ENCODE results near the gene SMPD3. TPM values are rescaled to one million over a fixed set of nuclear protein-coding genes. Genes with fewer than 3 reads are reported as not detected.

Gene SMPD3
- polyA plus RNA-seq, 5 donors = 1.9 to 4.4 (median 3.5) TPM

DNA sequence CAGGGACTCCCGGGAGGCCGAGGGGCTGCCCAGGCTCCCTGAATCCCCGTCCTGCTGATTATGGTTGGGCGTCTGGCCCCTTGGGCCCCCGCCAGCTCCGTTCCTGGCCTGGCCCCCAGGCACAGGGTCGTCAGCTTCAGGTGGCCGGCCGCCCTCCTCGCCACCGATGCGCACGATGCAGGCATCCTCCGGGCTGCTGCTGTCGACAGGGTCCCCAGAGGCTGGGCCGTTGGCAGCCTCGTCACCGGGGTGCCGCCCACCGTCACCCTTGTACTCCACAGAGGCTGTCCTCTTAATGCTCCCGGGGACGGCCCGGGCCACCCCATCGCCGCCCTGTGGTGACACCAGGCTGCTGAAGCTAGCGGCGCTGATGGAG, 77.0 kb downstream of the SMPD3 start:
- no peak for DNase-seq

DNA sequence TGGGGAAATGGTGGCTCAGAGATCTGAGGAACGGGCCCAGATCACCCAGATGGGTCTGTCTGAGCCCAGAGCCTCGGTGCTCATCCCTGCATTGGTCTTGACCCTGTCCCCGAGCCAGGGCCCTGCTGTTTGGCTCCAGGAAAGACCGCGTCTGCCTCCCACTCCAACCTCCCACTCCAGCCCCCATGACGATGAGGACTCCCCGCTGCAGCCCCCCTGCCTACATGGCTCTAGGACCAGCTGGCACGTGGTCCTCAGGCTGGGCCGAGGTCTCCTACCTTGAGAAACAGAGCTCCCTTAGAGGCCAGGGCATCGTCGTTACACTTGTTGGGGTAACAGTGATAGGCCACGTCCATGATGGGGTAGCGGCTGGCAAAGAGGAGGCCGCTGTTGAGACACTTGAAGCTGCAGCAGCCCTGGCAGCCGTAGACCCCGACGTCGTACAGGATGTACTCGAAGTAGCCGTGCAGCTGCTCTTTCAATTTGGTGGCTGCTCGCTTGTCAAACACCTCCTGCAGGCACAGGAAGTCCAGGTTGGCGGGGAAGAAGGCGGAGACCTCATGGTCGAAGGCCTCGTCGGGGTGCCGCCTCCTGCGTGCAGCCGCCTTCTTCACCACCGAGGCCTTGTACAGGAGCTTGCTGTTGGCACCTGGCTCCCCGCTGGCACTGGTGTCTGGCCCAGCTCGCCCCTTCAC, 77.6 kb downstream of the SMPD3 start:
- DNase-seq = no peak

DNA sequence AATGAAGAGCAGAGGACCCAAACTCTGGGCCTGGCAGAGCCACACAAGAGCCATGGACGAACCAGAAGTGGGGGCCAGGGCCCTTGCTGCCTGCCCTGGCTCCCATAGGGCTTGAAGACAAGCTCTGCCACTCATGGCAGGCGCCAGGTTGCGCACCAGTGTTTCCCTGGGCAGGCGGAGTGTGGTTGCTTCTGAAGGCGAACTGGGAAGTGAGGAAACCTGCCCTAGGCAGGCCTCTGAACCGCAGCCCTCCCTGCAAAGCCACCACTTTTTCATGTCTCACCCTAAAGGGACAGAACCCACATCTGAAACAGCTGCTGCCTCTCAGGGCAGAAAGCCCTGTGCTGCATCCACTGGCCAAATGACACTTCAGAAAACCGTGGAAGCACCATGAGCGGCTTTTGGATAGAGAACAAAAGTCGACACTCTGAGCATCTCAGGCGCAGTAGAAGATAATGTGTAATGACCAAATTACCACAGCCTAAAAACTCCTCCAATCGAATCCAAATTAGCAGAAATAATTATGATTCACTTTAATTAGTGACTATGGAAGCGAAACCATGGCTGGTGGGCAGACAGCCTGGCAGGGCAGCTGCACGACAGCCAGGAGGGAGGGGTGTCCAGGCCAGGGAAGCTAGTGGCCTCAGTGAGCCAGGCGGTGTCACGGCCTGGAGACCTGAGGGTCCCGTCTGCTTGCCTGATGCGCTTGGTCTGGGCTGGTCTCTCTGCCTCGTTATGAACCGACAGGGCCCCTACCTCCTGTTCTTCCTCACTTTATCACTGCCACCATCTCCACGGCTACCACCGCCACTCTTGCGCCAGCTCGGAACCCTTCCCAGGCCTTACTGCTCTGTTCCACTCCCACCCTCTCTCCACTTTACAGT, 78.4 kb downstream of the SMPD3 start:
- DNase-seq = no peak

DNA sequence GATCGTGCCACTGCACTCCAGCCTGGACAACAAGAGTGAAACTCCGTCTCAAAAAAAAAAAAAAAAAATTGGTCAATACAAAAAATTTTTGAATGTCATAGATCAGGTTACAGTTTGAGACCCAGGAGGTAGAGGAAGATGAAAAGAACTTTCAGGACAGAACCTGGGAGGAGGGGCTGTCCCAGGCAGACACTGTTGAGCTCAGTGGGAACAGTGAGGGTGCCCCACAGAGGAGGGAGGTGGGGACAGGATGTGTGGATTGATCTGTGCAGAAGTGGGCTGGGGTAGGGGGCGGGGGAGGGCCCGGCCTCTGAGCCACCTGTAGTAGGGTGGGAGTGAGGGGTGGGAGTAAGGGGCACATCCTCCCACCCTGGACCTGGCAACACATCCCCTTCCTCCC, 79.1 kb downstream of the SMPD3 start:
- DNase-seq = no peak

DNA sequence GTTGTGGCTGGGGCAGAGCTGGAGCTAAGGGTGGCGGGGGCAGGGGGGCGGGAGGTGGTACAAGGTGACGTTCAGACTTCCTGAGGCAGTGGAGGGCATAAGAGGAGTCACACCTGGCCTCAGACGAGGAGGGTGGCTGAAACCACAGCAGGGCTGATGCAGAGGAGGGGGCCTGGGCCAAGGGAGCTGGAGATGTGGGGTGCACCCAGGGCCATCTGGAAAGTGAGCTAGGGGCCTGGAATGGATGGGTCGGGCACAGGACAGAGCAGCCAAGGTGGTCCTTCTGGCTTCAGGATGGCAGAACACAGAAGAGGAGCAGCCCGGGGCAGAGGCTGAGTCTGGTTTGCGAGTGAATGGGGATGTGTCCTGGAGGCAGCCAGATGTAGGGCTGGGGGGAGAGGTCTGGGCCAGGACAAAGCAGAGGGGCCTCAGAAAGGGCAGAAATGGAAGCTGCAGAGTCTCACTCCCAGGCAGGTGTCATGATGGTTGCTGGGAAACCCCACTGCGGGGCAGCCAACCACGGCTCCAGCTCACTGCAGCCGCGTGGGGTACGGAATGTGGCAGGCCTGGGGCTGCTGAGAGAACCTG, 79.9 kb downstream of the SMPD3 start:
- DNase-seq = no peak

DNA sequence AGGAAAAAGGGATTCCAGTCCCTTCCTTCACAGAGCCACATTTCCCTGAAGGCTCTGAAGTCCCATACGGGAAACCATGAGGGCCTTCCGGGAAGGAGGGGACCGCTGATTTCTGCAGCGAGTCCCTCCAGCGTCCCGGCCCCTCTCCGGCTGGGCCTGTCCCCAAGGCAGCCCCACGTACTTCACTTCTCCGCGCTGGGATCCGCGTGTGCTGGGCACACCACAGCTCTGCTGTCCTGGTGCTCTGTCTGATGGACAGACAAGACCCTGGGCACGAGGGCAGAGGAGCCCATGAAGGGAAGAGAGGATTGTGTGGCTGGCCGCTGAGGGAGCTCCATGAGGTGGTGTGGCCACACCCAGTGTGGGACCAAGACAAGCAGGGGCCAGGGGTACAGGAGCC, 80.4 kb downstream of the SMPD3 start:
- DNase-seq = no peak

DNA sequence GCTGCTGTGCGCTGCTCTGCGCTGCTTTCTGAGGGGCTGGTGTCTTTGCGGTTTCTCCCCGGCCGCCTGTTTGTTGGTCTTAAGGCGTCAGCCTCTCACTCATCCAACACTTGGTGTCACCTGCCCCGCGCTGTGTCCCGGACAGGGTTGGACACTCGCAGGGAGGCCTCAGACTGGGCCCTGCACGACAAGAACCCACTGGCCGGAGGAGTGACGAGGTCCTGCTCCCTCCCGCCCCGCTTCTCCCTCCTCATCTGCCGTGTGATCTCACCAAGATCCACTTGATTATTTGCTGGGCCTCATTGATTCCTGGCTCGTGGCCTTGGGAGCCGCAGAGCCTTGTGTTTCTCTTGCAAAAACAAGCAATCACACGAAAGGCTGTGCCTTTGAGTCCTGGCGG, 80.9 kb downstream of the SMPD3 start:
- no peak for DNase-seq

DNA sequence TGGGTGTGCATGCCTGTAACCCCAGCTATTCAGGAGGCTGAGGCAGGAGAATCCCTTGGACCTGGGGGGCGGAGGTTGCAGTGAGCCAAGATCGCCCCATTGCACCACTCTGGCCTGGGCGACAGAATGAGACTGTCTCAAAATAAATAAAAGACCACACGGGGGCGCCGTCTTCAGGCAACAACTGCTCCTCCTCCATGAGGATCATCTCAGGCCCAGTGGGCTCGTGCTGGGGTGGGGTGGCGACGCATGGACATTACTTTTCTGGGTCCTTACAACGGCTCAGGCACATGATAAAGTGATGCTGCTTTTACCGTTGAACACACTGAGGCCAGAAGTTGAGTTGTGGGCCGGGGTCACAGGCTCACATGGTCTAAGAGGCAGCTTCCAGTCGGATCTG, 81.3 kb downstream of the SMPD3 start:
- DNase-seq = no peak

DNA sequence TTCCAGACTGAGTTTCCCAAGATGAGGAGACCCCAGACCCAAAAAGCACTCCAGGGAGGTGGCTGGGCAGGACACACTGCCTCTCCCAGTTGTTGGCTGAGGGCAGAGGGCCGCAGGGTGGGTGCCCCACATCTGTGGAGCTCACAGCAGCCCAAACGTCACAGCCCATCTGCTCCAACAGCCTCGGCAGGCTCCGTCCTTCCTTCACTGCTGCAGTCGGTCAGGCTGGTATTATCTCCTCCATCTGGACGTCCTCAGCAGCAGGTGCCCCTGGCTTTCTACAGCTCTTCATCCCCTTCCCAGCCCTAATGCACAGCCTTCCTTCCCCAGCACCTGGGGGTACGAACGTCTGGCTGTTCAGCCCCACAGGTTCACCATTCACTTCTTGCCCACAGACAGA, 82.2 kb downstream of the SMPD3 start:
- DNase-seq = no peak

DNA sequence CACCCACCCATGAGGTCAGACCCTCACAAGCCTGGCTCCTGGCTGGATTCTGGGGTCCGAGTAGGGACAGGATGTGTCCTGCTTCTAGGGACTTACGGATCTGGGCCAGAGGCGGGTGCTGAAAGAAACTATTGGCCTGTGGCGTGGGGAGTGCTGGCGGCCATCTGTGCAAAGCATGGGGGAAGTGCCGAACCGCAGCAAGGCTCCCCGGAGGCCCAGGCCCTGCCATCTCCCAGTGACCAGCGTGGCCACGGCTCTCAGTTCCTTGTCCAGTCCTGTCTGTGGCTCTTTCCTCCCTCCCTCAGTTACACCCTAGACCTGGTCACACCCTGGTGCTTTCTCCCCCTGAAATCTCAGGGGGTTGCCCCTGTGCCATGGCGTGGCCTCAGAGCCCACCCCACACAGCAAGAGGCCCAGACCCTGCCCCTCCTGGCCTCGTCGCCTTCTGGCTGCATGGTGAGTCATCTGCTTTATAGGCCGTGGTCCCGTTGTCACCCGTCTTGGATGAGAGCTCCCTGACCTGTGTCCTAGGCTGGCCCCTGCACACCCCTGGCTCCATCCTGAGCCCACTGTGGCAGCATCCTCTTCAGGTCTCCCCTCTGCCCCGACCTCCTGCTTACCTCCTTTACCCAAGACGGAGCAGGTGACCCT, 83.0 kb downstream of the SMPD3 start:
- DNase-seq = no peak

DNA sequence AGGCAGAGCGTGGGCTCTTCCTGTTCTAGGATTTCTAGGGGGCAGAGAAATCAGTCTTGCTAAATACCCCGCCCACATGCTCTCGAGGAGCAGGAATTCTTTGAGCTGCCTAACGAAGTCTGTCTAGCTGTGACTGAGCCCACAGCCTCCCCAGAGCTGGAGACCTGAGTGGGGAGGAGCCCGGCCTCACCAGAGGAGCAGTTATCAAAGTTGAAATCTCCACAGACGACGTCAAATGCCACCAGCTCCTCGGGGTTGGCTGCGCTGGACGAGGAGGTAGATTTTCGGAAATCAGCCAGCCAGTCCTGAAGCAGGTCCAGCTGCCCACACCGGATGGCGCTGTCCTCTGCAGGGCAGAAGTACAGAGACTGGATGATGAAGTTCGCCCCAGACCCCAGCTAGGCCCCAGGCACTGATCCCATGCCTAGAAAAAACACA, 83.7 kb downstream of the SMPD3 start:
- no peak for DNase-seq

DNA sequence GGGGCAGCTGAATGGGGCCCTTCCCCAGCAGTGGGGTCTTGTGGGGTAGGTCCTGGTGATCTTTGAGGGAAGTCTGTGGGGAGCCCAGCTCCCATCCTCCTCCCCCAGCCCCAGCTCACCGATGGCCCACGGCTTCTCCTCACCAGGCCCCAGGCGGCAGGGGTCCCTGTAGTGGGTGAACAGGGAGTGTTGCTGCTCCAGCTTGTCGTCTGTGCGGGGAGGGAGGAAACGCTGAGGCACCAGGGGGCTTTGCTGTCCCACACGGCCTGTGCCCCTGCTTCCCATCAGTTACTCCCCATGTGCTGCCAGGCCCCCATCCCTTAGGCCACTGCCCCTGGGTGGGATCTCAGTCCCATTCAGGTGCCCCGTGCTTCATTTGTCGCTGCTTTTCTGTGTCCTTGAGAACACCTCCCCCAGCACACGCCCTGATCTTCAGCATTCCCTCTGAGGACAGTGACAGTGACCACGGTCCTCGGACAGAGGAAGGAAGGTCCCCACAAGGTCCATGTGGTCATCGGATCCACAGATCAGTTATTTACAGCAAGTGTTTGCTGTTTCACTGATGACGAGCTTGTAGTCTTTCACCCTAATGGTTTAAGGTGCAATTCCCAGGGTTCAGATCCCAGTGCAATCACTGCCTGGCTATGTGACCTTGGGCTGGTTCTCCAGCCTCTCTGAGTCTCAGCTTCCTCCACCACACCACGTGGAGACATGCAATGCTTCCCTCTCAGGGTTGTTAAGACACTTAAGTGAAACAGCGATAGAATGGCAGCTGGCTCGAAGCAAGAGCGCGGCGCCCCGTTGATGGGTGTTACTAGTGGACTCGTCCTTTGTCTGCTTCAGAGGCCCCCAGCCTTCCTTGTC, 84.4 kb downstream of the SMPD3 start:
- DNase-seq = no peak

DNA sequence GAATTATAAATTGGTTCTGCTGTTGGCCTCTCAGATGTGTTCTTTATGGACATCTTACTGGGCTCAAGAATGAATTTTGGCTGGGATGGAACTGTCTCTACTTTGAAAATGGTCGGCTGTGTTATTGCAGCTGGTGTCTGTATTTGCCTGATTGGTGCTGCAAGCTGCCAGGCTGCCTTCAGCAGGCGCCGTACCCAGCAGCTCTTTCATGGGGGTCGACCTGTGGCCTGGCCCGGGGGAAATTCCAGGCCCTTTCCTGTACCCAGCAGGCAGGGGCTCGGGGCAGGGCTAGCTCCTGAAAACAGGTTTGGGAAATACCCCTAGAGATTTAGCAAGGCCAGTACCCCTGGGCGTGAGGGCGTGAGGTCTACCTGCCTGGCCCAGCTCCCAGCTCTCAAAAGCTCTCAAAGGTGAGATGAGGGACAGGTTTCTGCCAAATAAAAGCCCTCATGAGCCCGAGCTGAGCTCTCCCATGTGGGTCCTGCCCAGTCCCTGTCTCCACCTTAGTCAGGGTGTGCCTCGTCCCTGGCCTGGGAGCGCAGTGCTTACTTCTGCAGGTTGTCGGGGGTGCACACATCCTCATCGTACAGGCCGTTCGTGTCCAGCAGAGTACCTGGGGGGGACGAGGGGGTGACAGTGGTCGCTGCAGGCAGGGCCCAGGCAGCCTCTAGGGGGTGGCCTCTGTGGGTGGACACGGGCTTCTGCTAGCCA, 85.2 kb downstream of the SMPD3 start:
- peak in 1 of 2 donors; percentile 28 for DNase-seq

DNA sequence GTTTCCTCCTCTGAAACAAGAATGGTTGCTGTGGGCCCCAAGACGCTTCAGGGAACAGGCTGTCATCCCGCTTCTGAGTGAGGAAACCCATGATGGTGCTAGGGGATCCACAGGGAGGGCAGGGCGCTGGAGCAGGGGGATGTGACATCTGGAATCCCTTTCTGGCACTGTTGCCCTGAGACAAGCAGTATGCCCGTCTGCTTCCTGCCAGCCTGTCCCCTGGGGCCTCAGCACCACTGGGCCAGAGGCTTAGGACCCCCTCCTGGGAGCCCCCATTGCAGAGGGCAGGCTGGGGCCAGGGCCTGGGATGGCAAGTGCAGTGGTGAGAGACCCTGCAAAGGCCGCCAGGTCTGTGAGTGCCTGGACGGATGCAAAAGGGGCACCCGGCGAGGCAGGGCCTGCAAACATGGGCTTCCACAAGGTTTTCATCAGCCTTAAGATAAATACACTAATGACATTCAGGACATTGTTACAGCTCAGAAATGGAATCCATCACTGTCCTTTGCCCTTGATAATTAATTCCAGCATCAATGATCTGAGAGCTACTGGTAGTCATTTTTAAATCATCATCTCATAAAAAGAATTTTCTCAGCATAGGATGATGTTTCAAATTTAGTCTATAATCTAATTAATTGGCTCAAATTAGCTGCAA, 85.9 kb downstream of the SMPD3 start:
- DNase-seq = no peak

DNA sequence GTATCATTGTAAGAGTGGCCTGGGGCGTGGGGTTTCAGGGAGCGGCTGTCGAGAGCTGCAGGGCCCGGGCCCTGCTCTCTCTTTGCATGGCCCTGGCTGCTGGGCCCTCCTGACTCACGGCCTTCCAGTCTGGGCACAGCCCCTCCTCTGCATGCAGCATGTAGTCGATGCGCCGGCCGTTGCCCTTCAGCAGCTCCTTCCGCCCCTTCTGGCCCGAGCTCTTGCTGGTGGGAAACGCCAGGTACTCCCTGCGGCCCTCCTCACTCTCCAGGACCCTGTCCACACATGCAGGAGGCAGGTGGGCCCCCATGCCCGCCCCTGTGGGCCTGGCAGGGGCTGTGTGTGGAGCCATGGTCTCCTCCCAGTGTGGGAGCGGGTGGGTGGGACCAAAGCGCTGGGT, 86.8 kb downstream of the SMPD3 start:
- DNase-seq = no peak

DNA sequence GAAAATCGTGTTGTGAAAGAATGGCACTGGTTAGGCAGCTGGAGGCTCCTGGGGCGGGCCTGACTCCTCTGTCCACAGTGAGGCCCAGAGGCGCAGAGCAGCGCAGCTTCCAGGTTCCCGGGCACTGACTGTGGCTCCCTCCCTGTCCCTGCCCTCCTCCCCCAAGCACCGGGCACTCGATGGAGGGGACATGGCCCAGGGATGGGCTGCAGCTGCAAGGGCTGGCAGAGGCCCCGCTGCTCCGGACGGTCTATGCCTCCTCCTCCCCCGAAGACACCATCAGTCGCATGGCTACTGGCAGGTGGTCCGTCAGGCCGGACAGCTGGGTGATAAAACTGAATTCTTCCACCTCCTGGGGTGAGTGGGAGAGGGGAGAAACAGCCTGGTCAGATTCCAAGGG, 87.4 kb downstream of the SMPD3 start:
- DNase-seq = no peak

DNA sequence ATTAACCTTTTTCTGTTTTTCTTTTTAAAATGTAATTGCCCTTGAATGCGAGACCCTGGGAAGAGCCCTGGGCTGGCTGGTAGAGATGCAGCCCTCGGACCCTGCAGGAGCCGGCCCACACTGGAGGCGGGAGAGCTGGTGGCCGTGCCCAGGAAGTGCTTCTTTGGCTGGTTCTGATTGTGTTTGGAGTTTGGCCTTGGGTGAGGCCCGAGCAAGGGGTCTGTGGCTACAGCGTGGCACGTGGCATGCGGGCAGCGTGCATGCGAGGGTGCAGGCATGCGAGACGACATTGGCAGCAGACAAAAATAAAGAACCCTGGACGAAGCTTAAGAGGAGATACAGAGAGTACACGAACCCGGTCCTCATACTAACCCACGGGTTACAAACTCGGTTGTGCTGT, 87.8 kb downstream of the SMPD3 start:
- DNase-seq = no peak

DNA sequence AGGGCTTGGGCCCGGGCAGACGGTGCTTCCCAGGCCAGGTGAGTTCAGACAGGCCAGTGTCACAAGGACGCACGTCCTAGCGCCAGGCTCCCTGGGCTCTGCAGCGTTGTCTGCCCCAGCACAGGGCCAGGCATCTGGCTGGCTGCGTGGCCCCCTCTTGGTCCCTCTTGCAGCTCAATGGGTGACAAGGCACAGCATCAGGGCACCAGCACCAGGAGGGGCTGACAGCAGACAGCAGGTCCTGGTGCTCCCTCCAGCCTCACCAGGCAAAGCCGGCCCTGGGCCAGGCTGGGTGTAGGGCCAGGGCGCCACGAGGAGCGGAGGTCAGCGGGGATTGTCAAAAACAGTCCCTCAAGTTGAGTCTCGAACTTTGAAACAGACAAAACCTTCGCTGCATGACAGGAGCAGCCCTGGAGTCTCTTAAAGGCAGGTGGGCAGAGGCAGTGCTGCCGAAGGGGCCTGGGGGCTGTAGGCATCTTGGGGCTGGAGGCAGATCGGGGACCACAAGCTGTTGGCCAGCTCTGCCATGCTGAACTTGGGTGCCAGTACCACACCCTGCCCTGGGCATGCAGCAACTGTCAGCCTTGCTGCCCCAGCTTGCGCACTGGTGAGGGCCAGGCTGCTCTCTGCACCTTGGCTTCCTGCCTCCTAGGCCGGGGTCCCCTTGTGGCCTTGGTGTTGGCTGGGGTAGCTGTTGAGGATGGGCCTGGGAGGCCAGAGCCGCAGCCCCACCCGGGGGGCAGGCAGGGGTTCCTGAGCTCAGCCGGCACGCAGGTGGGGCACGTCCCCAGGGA, 88.7 kb downstream of the SMPD3 start:
- no peak for DNase-seq

DNA sequence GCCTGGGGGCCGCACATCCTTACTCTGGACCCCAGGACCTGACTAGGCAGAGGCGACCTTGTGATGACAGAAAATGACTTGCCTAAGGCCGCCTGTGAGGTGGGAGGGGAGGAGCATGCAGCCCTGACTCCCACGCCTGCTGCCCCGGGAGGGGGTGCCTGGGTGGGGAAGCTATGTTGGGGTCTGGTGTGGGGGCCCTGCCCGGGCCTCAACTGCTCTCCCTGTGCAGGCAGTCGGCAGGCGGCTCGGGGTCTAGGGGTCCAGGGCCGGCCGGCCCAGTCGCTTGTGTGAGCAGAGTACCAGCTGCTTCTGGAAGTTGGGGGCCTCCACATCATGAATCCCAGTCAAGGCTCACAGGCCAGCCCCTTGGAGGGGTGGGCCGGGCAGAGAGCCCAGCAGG, 89.4 kb downstream of the SMPD3 start:
- no peak for DNase-seq
